Stimulated activated effector memory CD8-positive, alpha-beta T cell treated with anti-CD3 and anti-CD28 coated beads, Interleukin-12 subunit alpha, Interleukin-12 subunit beta, amount 100 ng/mL, for 72 hours (primary cell): ENCODE data around the gene SLCO4A1.

Experiments used
- ATAC-seq: fragments of 150-1000 bp; cut with Tn5 transposase; 2 replicates; pipeline ENCODE4 v1.10.0; 2021
- DNase-seq, 2 donors: peaks; one replicate each; pipeline ENCODE4 v3.0.0; 2021 to 2022; ENCODE audit warnings: low spot score in 2 of 2
- H3K27ac Mint-ChIP-seq: one replicate; pipeline ENCODE4 v1.8.0; 2022; ENCODE audit warnings: mild to moderate bottlenecking, mixed read lengths
- H3K36me3 Mint-ChIP-seq: one replicate; pipeline ENCODE4 v1.8.0; 2022; ENCODE audit warnings: mild to moderate bottlenecking, mixed read lengths
- H3K4me1 Mint-ChIP-seq: one replicate; pipeline ENCODE4 v1.8.0; 2022; ENCODE audit warnings: mixed read lengths
- H3K4me3 Mint-ChIP-seq: one replicate; pipeline ENCODE4 v1.8.0; 2022; ENCODE audit warnings: mild to moderate bottlenecking, mixed read lengths
- H3K9me3 Mint-ChIP-seq: one replicate; pipeline ENCODE4 v1.8.0; 2022; ENCODE audit warnings: mixed read lengths

SLCO4A1 gene

GRCh38 chr20:62694868-62695267, 52.6 kb downstream of the SLCO4A1 start:
- Mint-ChIP-seq H3K4me1 (peaks cover 14% of the 10 kb centered on the region), H3K9me3 (no peaks in the 10 kb centered on the region), H3K27ac (no peak overlapping the region), H3K36me3 (no peaks in the 10 kb centered on the region), H3K4me3 (no peak overlapping the region)
- ATAC-seq (no peak), DNase-seq (no peak)

DNA sequence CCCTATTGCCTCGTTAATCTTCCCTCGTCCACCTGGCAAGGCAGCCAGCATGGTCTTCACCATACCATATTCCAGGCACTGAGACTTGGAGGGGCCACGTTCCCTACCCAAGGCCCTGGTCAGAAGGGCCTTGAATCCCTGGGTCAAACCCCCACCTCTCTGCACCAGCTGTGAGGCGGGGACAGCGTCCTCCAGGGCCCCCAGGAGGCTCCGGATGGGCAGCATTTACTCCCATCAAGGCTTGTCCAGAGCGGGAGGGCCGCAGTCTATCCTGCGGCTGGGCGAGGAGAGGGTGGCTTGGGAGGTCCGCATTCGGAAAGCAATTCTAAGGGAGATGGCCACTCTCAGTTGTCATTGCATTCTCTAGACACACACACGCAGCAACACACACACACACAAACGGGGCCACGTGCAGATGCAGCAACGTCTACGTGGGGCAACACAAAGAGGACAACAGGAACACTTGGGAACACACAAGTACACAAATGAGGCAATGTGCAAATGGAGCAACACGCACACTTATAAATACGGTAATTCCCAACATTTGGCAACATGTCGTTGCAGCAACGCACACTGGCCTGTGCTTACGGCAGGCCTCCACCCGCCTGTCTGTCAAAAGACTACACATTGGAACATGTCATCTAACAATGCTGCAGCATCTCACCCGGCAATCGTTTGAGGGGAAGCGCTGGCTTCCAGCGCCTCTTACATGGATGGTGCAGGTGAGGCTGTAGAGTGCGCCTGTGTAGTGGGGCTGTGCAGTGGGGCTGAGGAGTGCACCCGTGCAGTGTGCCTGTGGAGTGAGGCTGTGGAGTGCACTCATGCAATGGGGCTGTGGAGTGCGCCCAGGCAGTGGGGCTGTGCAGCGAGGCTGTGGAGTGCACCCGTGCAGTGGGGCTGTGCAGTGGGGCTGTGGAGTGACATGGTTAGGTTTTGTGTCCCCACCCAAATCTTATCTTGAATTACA, 53.4 kb downstream of the SLCO4A1 start:
- no peaks in the 10 kb centered on the region for H3K36me3 Mint-ChIP-seq
- DNase-seq (no peak), ATAC-seq (no peak)
- H3K4me1 Mint-ChIP-seq: peaks cover 14% of the 10 kb centered on the region
- no peaks in the 10 kb centered on the region for H3K9me3 Mint-ChIP-seq
- H3K4me3 Mint-ChIP-seq: no peak overlapping the region
- no peak overlapping the region for H3K27ac Mint-ChIP-seq

DNA sequence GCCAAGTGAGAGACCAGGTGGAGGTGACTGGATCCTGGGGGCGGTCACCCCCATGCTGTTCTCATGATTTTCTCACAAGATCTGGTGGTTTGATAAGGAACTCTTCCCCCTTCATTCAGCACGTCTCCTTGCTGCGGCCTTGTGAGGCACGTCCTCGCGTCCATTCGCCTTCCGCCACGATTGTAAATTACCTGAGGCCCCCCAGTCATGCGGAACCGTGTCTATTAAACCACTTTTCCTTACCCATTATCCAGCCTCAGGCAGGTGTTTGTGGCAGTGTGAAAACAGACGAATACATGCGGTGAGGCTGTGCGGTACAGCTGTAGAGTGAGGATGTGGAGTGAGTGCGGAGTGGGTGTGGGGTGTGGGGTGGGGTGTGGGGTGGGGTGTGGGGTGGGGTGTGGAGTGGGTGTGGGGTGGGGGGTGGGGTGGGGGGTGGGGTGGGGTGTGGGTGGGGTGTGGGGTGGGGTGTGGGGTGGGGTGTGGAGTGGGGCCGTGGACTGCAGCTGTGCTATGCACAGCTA, 54.2 kb downstream of the SLCO4A1 start:
- no peak overlapping the region for H3K27ac Mint-ChIP-seq
- H3K4me1 Mint-ChIP-seq: peaks cover 12% of the 10 kb centered on the region
- no peaks in the 10 kb centered on the region for H3K36me3 Mint-ChIP-seq
- no peaks in the 10 kb centered on the region for H3K9me3 Mint-ChIP-seq
- DNase-seq (no peak), ATAC-seq (no peak)
- no peak overlapping the region for H3K4me3 Mint-ChIP-seq

GRCh38 chr20:62696989-62697388, 54.7 kb downstream of the SLCO4A1 start:
- Mint-ChIP-seq H3K27ac (no peak overlapping the region), H3K9me3 (no peaks in the 10 kb centered on the region), H3K36me3 (no peaks in the 10 kb centered on the region), H3K4me3 (no peak overlapping the region), H3K4me1 (peaks cover 8% of the 10 kb centered on the region)
- ATAC-seq (no peak), DNase-seq (no peak)

DNA sequence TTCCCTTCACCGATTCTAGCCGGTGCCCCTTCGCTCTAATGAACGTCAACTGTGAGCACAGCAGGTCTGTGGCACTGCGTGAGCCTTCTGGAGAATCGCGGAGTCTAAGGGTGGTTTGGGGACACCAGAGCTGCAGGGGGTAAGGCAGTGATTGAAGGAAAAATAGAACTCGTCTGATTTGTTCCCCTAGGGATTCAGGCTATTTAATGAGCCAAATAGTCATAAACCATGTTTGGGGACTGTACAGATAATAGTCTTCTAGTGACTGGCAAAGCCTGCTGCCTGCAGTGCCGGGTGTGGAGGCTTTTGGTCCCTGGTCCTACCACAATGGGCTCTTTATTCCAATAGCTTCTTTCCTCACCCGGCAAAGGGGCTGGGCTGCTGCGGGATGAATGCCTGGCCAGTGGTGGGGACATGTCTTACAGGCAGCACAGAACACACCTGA, 55.2 kb downstream of the SLCO4A1 start:
- Mint-ChIP-seq H3K36me3 (no peaks in the 10 kb centered on the region), H3K4me3 (no peak overlapping the region), H3K27ac (no peak overlapping the region), H3K9me3 (no peaks in the 10 kb centered on the region), H3K4me1 (peaks cover 8% of the 10 kb centered on the region)
- DNase-seq (no peak), ATAC-seq (no peak)

- Mint-ChIP-seq H3K4me1 (peaks cover 8% of the 10 kb centered on the region), H3K9me3 (no peaks in the 10 kb centered on the region), H3K36me3 (no peaks in the 10 kb centered on the region), H3K27ac (no peak overlapping the region), H3K4me3 (no peak overlapping the region)
- DNase-seq (no peak), ATAC-seq (no peak)
Measured at GRCh38 chr20:62698231-62698630, 55.9 kb downstream of the SLCO4A1 start.

DNA sequence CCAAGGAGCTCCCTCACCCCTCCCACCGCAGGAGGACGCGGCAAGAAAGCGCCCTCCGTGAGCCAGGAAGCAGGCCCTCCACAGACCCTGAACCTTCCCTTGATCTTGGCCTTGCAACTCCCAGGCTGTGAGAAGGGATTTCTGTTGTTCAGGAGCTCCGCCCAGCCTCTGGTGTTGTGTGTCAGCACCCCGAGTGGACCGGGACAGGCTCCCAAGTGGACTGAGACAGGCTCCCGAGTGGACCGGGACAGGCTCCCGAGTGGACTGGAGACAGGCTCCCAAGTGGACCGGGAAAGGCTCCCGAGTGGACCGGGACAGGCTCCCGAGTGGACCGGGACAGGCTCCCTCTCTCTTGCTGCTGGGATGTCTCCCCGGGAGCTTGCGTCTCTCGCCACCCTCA, 57.0 kb downstream of the SLCO4A1 start:
- no peak overlapping the region for H3K4me3 Mint-ChIP-seq
- no peaks in the 10 kb centered on the region for H3K36me3 Mint-ChIP-seq
- no peak overlapping the region for H3K27ac Mint-ChIP-seq
- no peak for DNase-seq
- H3K4me1 Mint-ChIP-seq: peaks cover 15% of the 10 kb centered on the region
- no peak for ATAC-seq
- no peaks in the 10 kb centered on the region for H3K9me3 Mint-ChIP-seq

DNA sequence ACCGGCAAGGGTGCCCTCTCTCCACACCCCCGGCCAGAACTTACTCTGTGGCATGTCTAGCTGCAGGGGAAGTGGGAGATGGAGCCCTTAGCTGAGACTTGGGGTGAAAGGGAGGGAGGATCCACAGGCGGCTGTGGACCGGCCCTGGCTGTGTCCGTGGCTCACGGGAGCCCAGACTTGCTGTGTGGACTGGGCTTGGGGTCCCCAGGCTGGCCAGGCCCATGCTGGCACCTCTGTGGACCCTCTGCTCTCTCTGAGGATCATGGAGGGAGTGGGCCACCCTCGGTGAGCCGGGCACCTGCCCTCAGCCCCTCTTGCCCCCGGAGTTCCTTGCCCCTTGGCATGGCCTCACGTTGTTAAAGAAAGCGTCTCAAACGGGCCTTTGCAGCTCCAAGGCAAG, 57.4 kb downstream of the SLCO4A1 start:
- Mint-ChIP-seq H3K36me3 (no peaks in the 10 kb centered on the region), H3K27ac (no peak overlapping the region), H3K4me1 (peaks cover 19% of the 10 kb centered on the region), H3K4me3 (no peak overlapping the region), H3K9me3 (no peaks in the 10 kb centered on the region)
- DNase-seq (no peak), ATAC-seq (no peak)

DNA sequence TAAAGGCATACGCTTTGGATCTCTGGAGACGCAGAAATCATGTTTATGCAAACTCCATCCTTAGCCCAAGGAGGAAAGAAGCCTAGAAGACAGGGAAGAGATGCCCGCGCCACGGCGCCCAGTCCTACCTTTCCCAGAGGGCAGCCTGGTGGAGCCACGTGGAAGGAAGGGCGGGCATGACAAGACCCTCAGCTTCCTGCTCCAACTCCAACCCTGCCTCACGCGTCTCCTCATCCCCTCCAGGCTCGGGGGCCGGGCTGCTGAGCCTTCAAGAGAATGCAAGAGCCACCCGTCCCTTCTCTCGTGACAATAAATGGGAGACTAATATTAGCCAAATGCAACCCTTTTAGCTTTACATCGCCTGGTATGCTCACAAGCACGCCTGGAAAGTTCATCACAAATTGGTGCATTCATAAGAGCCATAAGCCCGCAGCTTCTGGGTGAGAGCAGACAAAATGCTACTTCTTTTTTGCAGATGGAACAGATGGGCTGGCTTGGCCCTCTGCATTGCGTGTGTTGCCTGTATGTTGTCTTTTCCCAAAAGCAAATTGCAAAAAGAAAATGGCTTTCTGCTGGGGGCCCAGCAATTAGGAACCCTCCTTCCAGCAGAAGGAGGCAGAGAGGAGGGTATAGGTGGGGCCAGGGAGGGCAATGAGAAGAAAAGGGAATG, 58.1 kb downstream of the SLCO4A1 start:
- H3K4me1 Mint-ChIP-seq: peaks cover 20% of the 10 kb centered on the region
- H3K4me3 Mint-ChIP-seq: no peak overlapping the region
- no peaks in the 10 kb centered on the region for H3K36me3 Mint-ChIP-seq
- no peak overlapping the region for H3K27ac Mint-ChIP-seq
- DNase-seq (no peak), ATAC-seq (no peak)
- no peaks in the 10 kb centered on the region for H3K9me3 Mint-ChIP-seq

DNA sequence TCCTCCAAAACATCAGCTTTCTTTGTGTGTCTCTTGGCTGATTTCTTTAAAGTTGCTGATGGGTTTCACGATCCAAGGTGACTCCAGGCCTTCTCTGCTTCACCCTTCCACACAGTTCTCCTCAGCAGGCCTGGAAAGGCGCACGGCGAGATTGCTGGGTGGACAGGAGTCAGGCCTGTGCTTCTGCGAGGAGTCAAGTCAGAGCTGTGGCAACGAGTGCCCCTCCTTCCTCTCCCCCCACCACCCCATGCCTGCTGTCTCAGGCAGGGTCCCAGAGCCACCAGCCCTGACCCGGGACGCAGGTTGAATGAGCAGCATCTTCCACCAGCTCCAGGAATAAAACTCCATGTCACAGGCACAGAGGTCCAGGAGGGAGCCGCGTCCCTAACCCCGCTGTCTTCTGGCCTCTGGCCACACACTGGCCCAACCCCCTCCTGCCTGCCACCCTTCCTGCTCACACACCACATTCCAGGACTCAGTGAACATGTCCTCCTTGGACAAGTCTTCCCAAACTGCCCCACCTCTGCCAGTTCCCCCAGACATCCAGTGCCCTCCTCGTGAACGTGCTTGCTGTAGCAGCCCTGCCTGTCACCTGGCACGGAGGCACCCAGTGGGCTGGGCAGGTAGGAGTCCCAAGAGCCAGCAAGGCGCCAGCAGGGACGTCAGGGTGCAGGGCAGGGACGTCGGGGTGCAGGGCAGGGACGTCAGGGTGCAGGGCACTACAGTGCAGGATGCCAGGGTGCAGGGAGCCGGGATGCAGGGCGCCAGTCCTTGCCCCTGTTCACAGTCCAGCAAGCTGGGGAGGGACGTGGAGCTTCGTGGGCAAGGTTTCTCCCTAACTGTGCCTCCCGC, 59.1 kb downstream of the SLCO4A1 start:
- Mint-ChIP-seq H3K27ac (peak overlapping the region; percentile 71), H3K36me3 (no peaks in the 10 kb centered on the region), H3K4me3 (no peak overlapping the region), H3K9me3 (no peaks in the 10 kb centered on the region), H3K4me1 (peaks cover 13% of the 10 kb centered on the region)
- ATAC-seq (no peak), DNase-seq (no peak)

- DNase-seq (no peak), ATAC-seq (no peak)
- no peaks in the 10 kb centered on the region for H3K9me3 Mint-ChIP-seq
- H3K27ac Mint-ChIP-seq: peak overlapping the region; percentile 71
- H3K4me3 Mint-ChIP-seq: no peak overlapping the region
- no peaks in the 10 kb centered on the region for H3K36me3 Mint-ChIP-seq
- peaks cover 13% of the 10 kb centered on the region for H3K4me1 Mint-ChIP-seq
Measured at GRCh38 chr20:62702013-62702300, 59.7 kb downstream of the SLCO4A1 start.

DNA sequence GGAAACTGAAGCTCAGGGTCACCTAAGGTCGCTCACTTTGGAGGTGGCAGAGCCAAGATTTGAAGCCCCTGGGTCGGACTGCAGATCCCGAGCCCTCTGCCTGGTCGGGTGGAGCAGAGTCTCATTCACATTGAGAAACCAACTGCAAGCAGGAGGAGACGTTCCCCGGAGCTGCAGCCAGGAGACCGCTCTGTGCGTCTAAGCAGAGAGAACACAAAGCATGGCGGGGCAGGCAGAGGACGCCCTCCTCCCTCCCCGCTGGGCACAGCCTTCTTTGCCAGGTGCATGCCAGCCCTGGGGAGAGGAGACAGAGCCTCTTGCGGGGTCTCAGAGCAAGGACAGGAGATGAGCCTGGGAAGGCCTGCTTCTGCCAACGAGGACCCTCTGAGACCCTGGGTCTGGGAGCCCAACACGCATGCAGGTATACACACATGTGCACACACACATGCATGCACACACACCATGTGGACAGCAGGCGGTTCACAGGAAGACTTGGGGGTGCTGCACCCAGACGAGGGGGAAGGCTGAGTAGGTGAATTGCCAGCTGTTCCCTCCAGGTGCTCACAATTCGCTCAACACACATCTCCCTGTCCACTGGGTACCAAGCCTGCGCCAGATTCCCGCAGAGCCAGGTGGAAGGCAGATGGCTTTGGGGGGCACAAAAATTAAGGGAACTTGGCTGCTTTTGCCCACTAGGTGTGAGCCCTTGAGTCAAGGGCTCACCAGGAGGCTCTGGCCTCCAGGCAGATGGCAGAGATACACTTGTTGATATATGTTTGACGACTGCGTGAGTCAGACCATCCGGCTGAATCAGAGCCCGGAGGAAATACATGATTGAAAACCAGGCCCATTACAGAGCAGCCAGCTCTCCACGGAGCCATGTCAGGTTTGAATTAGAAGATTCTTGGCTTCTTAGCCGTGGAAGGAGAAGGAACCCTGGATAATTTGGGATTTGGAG, 60.9 kb downstream of the SLCO4A1 start:
- Mint-ChIP-seq H3K36me3 (no peaks in the 10 kb centered on the region), H3K9me3 (no peaks in the 10 kb centered on the region), H3K4me1 (peaks cover 15% of the 10 kb centered on the region), H3K27ac (peak overlapping the region; percentile 89), H3K4me3 (peak overlapping the region; percentile 55)
- DNase-seq (no peak), ATAC-seq (peak; percentile 92)

GRCh38 chr20:62703853-62704228, 61.5 kb downstream of the SLCO4A1 start:
- no peak for DNase-seq
- H3K9me3 Mint-ChIP-seq: no peaks in the 10 kb centered on the region
- H3K36me3 Mint-ChIP-seq: no peaks in the 10 kb centered on the region
- ATAC-seq: no peak
- H3K4me3 Mint-ChIP-seq: peak overlapping the region; percentile 55
- H3K4me1 Mint-ChIP-seq: peaks cover 17% of the 10 kb centered on the region
- H3K27ac Mint-ChIP-seq: peak overlapping the region; percentile 89

GRCh38 chr20:62704341-62704948, 62.1 kb downstream of the SLCO4A1 start:
- Mint-ChIP-seq H3K36me3 (no peaks in the 10 kb centered on the region), H3K4me3 (no peak overlapping the region), H3K27ac (no peak overlapping the region), H3K9me3 (no peaks in the 10 kb centered on the region), H3K4me1 (peaks cover 17% of the 10 kb centered on the region)
- no peak for DNase-seq
- no peak for ATAC-seq
